PC-9 (cell line): ENCODE data around the gene ADORA2B. TPM values are rescaled to one million over a fixed set of nuclear protein-coding genes. Genes with fewer than 3 reads are reported as not detected.

Experiments used
- BruUV-seq: library from RNA; stranded (reverse); fragments of 400-500 nt; replicated peaks from 2 replicates; lab custom pipeline; 2021; lab: Mats Ljungman, UMichigan
- CTCF ChIA-PET: fragments of 300-600 bp; sonication (Branson Sonifier 250); formaldehyde crosslinking; loops from one replicate; lab custom pipeline; 2022; ENCODE audit warnings: antibody characterized with exemption; lab: Charles Lee
- POLR2A ChIA-PET: fragments of 300-600 bp; sonication (Branson Sonifier 250); formaldehyde crosslinking; loops from one replicate; lab custom pipeline; 2022; ENCODE audit warnings: antibody characterized with exemption; ENCODE audit not compliant: unreplicated experiment; lab: Charles Lee
- DNase-seq, 2 experiments: peaks; one replicate each; pipeline versions ENCODE4 v3.0.0 to v3.0.0-alpha.2; 2015 to 2022; ENCODE audit warnings: mixed read lengths in 1 of 2
- H2AFZ ChIP-seq: fragments of 200-600 bp; sonication (generic); 2 replicates; pipeline ENCODE4 v1.8.1; 2017; ENCODE audit warnings: antibody characterized with exemption
- H3F3A ChIP-seq: fragments of 200-600 bp; sonication (generic); 2 replicates; pipeline ENCODE4 v1.8.1; 2017; ENCODE audit warnings: antibody characterized with exemption, mild to moderate bottlenecking, low read depth; ENCODE audit not compliant: insufficient read depth
- H3K27ac ChIP-seq: fragments of 200-600 bp; sonication (generic); 2 replicates; pipeline ENCODE4 v1.6.1; 2016; ENCODE audit warnings: mixed run types
- H3K27me3 ChIP-seq: fragments of 200-600 bp; sonication (generic); 2 replicates; pipeline ENCODE4 v1.6.1; 2016; ENCODE audit warnings: low read depth, mixed run types; ENCODE audit not compliant: insufficient read depth
- H3K36me3 ChIP-seq: fragments of 200-600 bp; sonication (generic); 2 replicates; pipeline ENCODE4 v1.6.1; 2016; ENCODE audit warnings: low read depth, mixed run types
- H3K4me1 ChIP-seq: fragments of 200-600 bp; sonication (generic); replicated peaks from 2 replicates; pipeline ENCODE4 v1.6.1; 2016; ENCODE audit warnings: mixed run types; ENCODE audit not compliant: insufficient read depth
- H3K4me2 ChIP-seq: fragments of 200-600 bp; sonication (generic); 2 replicates; pipeline ENCODE4 v1.6.1; 2017; ENCODE audit warnings: mixed run types
- H3K4me3 ChIP-seq: fragments of 200-600 bp; sonication (generic); 2 replicates; pipeline ENCODE4 v1.6.1; 2016; ENCODE audit warnings: mixed run types
- H3K79me2 ChIP-seq: fragments of 200-600 bp; sonication (generic); 2 replicates; pipeline ENCODE4 v1.6.1; 2017; ENCODE audit warnings: low read depth, mixed run types
- H3K9me2 ChIP-seq: fragments of 200-600 bp; sonication (generic); 2 replicates; pipeline ENCODE4 v1.8.1; 2017; ENCODE audit warnings: mild to moderate bottlenecking; ENCODE audit not compliant: insufficient read depth
- H3K9me3 ChIP-seq: fragments of 200-600 bp; sonication (generic); 2 replicates; pipeline ENCODE4 v1.8.1; 2016; ENCODE audit warnings: low read depth; ENCODE audit not compliant: insufficient read depth
- H4K20me1 ChIP-seq: fragments of 200-600 bp; sonication (generic); 2 replicates; pipeline ENCODE4 v1.8.1; 2017; ENCODE audit not compliant: insufficient read depth
- CTCF ChIP-seq: fragments of 200-600 bp; sonication (generic); conservative IDR thresholded peaks from 2 replicates; pipeline ENCODE4 v1.6.1; 2017; ENCODE audit warnings: mixed run types, antibody characterized with exemption, mild to moderate bottlenecking, moderate library complexity
- EZH2 ChIP-seq: fragments of 200-600 bp; sonication (generic); IDR thresholded peaks from 2 replicates; pipeline ENCODE4 v1.8.0; 2017; ENCODE audit warnings: antibody characterized with exemption, low read depth
- intact Hi-C: fragments of 100-400 bp; cut with micrococcal nuclease; formaldehyde crosslinking; loops from one replicate; pipeline ENCODE4 v1.10.0; 2022; ENCODE audit not compliant: unreplicated experiment
- total RNA-seq: library from RNA; stranded (reverse); gene quantifications from 2 replicates; pipeline ENCODE4 v1.2.3, GENCODE V29; 2021

Gene ADORA2B
- total RNA-seq, 1 experiment from 2014 or later = 42.7 TPM

GRCh38 chr17:15963670-15964110 is 18.8 kb downstream of the ADORA2B start:
- Histone ChIP-seq H3K79me2 (peaks cover 80% of the 10 kb centered on the region), H3F3A (peaks cover 70% of the 10 kb centered on the region), H4K20me1 (no peaks in the 10 kb centered on the region), H3K9me3 (no peaks in the 10 kb centered on the region), H3K36me3 (peaks cover 5% of the 10 kb centered on the region; the same call in 1 of the 2 replicates), H2AFZ (no peak overlapping the region), H3K27me3 (no peaks in the 10 kb centered on the region), H3K9me2 (no peaks in the 10 kb centered on the region), H3K4me1 (peaks cover 77% of the 10 kb centered on the region), H3K4me2 (peak overlapping the region; percentile 33; the same call in 1 of the 2 replicates), H3K27ac (peak overlapping the region; percentile 92), H3K4me3 (no peak overlapping the region)
- ChIA-PET POLR2A (interaction anchor here (0.6 kb wide), 1 partner anchor 1080 kb away, joined by 4 read pairs; no protein-coding TSS in a partner anchor), CTCF (interaction anchor here (0.7 kb wide), 1 partner anchor 417 kb away, joined by 7 read pairs; the partner anchor contains the start of gene UBB)
- DNase-seq = peak; percentile 79 to 94
- intact Hi-C loops = loop anchor here (2.0 kb wide), 3 partner anchors 17 to 313 kb away; no protein-coding TSS in a partner anchor
- no TSS peak for BruUV-seq
- TF ChIP-seq CTCF (no peak), EZH2 (no peak)

GRCh38 chr17:15965528-15965927 is 20.6 kb downstream of the ADORA2B start:
- Histone ChIP-seq H4K20me1 (no peaks in the 10 kb centered on the region), H2AFZ (no peak overlapping the region), H3K4me1 (peaks cover 70% of the 10 kb centered on the region), H3K9me2 (no peaks in the 10 kb centered on the region), H3F3A (peaks cover 58% of the 10 kb centered on the region), H3K27me3 (no peaks in the 10 kb centered on the region), H3K79me2 (peaks cover 87% of the 10 kb centered on the region), H3K4me2 (peak overlapping the region; percentile 81), H3K9me3 (no peaks in the 10 kb centered on the region), H3K36me3 (peaks cover 11% of the 10 kb centered on the region), H3K4me3 (no peak overlapping the region; the same call in 1 of the 2 replicates), H3K27ac (peak overlapping the region; percentile 92)
- CTCF ChIA-PET = no interaction called here
- BruUV-seq = no TSS peak
- no peak for DNase-seq
- intact Hi-C loops = no loop called here
- POLR2A ChIA-PET = interaction anchor here (0.6 kb wide), 1 partner anchor 18 kb away, joined by 10 read pairs; no protein-coding TSS in a partner anchor
- TF ChIP-seq EZH2 = no peak
- TF ChIP-seq CTCF = no peak

DNA sequence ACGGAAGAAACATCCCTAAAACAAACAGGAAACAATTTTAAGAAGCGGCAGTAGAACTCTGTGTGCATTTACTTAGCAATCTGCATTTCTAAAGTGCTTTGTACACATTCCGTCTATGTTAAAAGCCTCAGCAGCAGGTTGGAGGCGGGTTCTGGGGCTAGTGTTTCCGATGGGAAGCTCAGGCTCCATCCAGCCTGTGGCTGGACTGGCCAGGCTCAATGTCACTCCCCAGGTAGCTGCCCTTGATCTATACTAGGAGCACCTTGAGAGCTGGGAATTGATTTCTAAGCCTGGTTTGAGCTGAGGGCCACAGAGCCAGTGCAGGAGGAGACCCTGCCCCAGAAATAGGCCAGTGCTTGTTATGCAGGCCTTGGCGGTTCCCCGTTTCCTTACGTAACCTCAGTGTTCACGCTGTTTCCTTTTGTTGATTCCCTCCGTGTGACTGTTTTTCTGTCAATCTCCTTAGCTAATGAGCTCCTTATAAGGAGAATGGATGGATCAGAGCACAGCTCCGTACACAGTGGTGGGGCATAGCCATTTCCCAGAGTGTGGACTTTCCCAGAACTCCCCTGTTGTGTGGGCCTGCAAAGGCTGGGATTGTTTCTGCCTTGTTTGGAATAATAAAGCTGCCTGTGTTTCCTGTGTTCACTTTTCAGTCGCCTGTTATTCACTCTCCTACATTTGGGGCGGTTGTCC is 21.4 kb downstream of the ADORA2B start:
- TF ChIP-seq EZH2 (no peak), CTCF (no peak)
- no peaks in the 10 kb centered on the region for H3K27me3 ChIP-seq
- no peaks in the 10 kb centered on the region for H3K9me3 ChIP-seq
- BruUV-seq = TSS peak; percentile 56
- H2AFZ ChIP-seq = no peak overlapping the region
- peaks cover 62% of the 10 kb centered on the region for H3F3A ChIP-seq
- peak; percentile 62 to 76 for DNase-seq
- H3K4me2 ChIP-seq = peak overlapping the region; percentile 81
- intact Hi-C loops = no loop called here
- H3K4me3 ChIP-seq = peak overlapping the region; percentile 45; the same call in 1 of the 2 replicates
- H3K36me3 ChIP-seq = peaks cover 11% of the 10 kb centered on the region
- peaks cover 78% of the 10 kb centered on the region for H3K4me1 ChIP-seq
- ChIA-PET POLR2A (interaction anchor here (0.5 to 0.7 kb wide), 4 partner anchors 19 to 412 kb away, joined by 3 to 10 read pairs (median 4); partner anchors contain the start of genes TTC19 and ZSWIM7), CTCF (interaction anchor here (0.6 kb wide), 1 partner anchor 12 kb away, joined by 3 read pairs; no protein-coding TSS in a partner anchor)
- peaks cover 87% of the 10 kb centered on the region for H3K79me2 ChIP-seq
- no peaks in the 10 kb centered on the region for H4K20me1 ChIP-seq
- peak overlapping the region; percentile 92 for H3K27ac ChIP-seq
- H3K9me2 ChIP-seq = no peaks in the 10 kb centered on the region
